ENCODE measurements around the gene ANKRD63.

ANKRD63 gene

GRCh38 chr15:40313531-40314398 is 30.9 kb upstream of the ANKRD63 start:
- no peak for DNase-seq (ENCODE audit: low read depth)

GRCh38 chr15:40312370-40313158 is 29.7 kb upstream of the ANKRD63 start:
- DNase-seq (ENCODE audit: low read depth): no peak

DNA sequence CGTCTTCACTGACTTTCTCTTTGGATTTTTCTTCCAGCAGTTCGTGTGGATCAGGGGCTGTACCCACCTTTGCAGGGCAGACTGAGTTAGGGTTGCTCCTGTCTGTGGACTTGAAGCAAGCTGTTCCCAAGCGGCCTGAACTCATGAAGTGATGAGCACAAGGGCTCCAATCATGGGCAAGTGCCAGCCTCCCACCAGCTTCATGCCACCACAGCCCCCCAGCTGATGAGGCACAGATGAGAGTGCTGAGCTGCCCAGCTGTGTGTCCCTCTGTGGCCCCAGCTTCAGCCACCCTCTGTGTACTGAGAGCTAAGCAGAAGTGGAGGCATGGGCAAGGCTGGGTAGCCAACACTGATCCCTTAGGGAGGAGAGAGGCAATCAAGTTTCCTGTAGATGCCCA is 28.1 kb upstream of the ANKRD63 start:
- DNase-seq (ENCODE audit: low read depth): no peak

GRCh38 chr15:40310001-40310959 is 27.4 kb upstream of the ANKRD63 start:
- DNase-seq (ENCODE audit: low read depth): peak; percentile 30

DNA sequence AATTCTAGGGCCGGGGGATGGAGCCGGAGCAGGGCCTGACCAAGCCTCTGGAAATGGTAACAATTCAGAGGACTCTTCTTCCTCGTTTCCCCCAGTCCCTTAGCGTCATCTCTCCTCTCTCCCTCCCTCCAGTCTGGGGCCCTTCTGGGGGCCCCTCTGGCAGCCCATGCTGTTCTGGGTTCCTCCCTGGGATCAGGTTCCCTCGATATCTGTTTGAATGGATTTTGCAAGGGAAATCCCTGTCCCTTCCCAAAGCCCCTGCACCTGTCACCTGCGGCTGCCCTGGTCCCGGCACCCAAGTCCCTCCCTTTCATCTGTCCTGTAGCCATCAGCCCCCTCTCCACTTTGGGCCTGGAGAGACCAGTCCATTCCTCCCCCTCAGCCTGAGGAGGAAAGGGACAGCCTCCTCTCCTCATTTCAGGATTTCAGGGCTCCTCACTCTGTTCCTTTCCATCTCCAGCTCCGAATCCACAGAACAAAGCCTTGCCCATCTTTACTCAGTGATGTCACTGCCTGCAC is 26.5 kb upstream of the ANKRD63 start:
- DNase-seq (ENCODE audit: low read depth): no peak

DNA sequence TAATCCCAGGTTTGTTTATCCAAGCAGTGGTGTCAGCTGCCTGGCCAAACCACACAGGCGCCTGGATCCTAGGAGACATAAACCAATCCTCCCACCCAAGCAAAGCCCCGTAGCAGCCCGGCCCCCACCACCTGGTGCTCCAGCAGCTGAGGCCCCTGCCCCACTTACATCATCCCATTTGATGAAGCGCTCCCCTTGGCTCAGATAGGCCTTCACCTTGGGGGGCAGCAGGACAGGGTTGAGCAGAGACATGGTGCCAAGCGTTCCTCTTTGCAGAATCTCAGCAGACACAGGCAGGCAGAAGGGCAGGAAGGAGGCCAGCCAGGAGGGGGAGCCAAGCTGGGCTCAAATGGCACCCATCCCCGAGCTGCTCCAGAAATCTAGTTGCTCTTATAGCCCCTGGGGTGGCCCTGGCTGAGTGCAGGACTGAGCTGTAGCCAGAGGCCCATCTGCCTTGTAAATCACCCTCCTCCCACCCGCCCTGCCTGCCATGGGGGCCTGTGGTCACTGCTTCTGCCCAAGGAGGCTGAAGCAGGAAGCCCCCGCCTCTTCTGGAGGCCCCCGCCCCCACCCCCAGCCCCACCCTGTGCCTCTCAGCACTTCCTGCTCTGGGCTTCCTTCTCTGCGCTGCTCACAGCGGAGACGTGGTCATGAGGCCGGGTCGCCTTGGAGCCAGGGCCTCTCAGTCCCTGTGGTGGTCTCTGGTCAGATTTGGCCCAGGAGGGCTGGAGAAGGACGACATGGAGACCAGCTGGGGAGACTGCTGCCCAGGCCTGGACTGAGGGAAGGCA is 24.8 kb upstream of the ANKRD63 start, which contains the start of gene PLCB2:
TSS of gene PLCB2 (minus strand) at position 515 of the 791 bp plus-strand sequence. CDS start at position 252, 263 bp downstream.
- peak; percentile 55 for DNase-seq (ENCODE audit: low read depth)

DNA sequence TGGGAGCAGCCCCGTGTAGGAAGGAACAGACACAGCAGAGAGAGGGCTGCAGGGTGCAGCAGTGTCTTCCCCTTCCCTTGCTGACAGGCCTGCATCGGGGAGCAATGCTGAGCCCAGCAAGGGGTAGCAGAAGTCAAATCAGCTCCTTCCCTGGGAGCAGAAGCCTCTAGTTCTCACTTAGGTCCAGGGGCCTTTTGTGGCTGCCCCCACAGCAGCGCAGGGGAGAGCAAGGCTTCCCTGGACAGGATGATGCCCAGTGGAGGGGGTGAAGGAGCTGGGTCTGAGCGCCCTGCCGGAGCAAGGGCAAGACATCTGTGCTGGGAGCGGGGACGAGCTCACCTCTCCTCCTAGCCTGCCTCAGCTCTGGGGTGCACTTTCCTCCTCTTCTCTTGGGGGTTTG is 24.0 kb upstream of the ANKRD63 start:
- DNase-seq (ENCODE audit: low read depth): no peak

- DNase-seq (ENCODE audit: low read depth): no peak
Observed at GRCh38 chr15:40306371-40306770, 23.5 kb upstream of the ANKRD63 start.

- DNase-seq (ENCODE audit: low read depth): no peak
Observed at GRCh38 chr15:40305281-40305680, 22.4 kb upstream of the ANKRD63 start.

GRCh38 chr15:40303576-40303975 is 20.7 kb upstream of the ANKRD63 start:
- DNase-seq (ENCODE audit: low read depth): no peak

GRCh38 chr15:40302981-40303380 is 20.1 kb upstream of the ANKRD63 start:
- DNase-seq (ENCODE audit: low read depth): no peak

GRCh38 chr15:40302288-40302886 is 19.5 kb upstream of the ANKRD63 start:
- DNase-seq (ENCODE audit: low read depth): no peak

- DNase-seq (ENCODE audit: low read depth): no peak
Observed at GRCh38 chr15:40301467-40302179, 18.8 kb upstream of the ANKRD63 start.

GRCh38 chr15:40300771-40301170 is 17.9 kb upstream of the ANKRD63 start:
- DNase-seq (ENCODE audit: low read depth): no peak

- DNase-seq (ENCODE audit: low read depth): no peak
Observed at GRCh38 chr15:40300367-40300766, 17.5 kb upstream of the ANKRD63 start.

- no peak for DNase-seq (ENCODE audit: low read depth)
Observed at GRCh38 chr15:40298216-40298935, 15.5 kb upstream of the ANKRD63 start.

- no peak for DNase-seq (ENCODE audit: low read depth)
Observed at GRCh38 chr15:40297356-40297755, 14.5 kb upstream of the ANKRD63 start.

DNA sequence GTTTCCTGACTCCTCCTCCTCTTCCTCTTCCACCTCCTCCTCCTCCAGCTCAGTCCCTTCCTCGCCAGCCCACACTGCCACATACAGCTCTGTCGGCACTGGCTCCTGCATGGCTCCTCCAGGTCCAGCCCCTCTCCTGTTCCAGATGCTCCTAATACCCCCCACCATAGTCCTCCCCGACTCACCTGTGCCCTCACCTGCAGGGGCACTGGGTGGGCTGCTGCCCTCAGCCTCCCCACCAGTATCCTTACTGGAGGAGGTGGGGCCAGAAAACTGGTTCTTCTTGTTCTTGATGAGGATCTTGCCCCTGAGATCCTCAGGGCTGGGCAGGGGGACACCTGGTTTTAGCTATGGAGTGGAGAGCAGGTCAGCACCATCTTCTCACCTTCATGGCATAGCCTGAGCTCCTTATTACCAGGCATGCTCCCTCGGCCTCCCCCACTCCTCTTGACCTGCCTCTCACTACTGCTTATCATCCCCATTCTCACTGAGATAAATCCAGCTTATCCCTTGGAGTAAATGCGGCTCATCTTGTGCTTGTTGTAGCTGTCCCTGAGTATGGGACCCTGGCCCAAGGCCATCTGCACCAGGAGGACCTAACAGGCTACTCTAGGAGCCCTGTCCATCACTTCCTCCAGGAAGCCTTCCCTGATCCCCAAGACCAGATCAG is 13.8 kb upstream of the ANKRD63 start:
- no peak for DNase-seq (ENCODE audit: low read depth)
